SHP77 (cell line): ENCODE measurements around the gene KAT2A.

Experiments
- DNase-seq, 2 experiments: peaks; one replicate each; lab custom pipeline; 2025; lab: John Stamatoyannopoulos, UW

The KAT2A gene

DNA sequence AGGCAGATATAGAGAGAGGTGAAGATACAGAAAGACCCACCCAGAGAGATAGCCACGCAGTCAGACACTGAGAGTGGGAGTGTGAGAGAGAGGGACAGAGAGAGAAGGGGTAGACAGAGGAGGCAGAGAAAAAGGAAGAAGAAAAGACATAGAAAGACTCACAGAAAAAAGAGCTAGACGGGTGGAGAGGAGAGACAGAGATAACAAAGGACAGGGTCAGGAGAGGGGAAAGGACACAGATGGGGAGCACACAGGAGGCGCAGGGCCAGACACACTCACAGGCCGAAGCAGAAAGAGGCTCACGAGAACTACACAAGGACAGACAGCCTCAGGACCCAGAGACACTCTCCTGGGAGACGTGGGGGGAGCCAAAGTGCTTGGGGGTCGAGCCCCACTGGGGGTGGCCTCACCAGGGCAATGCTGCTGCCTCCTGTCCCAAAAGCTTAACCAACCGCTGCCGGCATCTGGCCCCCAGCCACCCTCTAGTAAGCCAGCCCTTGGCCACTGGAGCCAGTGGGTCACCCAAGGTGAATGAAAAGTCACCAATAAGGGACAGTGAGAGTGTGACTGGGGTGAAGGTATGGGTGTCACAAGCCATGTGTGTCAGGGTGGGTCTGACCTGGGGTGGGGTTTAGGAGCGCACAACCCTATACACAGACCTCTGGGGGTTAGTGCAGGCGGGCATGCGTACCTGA lies 26.6 kb downstream of the KAT2A start:
- no peak for DNase-seq

DNA sequence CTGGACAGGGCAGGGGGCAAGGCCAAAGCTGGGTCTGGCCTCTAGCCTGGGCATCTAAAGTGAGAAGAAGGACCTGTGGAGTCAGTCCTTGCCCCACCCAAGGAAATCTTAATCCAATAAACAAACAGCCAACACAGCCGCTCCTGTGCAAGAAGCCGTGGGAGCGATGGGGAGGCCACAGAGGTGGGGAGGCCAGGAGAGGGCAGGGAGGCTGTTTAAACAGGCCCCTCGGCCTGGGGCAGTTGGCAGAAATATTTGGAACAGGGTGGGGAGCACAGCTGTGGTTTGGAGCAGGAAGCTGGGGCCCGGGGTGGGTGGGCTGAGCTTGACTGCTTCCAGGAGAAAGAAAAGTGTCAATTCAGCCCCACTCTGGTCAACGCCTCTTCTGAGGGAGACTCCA lies 28.2 kb downstream of the KAT2A start:
- DNase-seq = no peak

DNA sequence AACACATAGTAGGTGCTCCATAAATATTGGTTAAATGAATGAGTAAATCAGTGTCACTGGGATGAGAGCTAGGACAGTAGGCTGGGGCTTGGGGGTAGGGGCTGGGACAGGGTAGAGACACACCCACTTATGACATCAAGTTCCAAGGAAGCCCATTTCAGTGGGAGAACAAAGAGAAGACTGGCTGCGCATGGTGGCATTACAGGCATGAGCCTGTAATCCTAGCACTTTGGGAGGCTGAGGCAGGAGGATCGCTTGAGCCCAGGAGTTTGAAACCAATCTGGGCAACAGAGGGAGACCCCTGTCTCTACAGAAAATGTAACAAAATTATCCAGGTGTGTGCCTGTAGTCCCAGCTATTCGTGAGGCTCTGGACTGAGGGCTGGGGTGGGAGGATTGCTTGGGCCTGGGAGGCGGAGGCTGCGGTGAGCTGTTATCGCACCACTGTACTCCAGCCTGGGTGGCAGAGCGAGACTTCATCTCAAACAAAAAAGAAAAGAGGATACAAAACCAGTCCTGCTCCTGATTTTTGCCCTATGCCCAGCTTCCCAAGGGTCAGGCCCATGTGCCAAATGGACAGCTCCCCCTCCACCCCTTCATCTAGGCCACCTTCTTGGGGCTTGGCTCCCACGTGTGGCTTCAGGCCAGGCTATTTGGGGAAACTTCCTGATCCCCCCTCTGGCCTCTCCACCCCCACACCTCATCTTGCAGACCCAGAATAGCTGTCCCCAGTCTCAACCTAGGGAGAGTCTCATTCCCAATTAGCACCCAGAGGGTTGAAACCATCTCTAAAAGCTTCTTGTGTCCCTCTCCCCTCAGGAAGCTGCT lies 30.0 kb downstream of the KAT2A start:
- DNase-seq = no peak

DNA sequence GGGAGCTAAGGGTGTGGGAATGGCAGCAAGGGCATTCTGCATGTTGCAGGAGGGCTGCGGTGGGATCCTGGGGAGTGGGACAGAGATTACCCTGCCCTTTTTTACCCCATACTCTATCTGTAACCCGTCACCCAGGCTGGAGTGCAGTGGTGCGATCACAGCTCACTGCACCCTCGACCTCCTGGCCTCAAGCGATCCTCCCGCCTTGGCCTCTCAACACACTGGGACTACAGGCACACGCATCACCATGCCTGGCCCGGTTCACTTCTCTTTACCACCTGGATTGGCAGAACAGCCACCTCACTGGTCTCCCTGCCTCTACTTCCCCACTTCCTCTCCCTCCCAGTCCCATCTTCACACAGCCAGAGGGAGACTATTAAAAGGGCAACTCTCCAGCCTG lies 32.4 kb downstream of the KAT2A start:
- no peak for DNase-seq

DNA sequence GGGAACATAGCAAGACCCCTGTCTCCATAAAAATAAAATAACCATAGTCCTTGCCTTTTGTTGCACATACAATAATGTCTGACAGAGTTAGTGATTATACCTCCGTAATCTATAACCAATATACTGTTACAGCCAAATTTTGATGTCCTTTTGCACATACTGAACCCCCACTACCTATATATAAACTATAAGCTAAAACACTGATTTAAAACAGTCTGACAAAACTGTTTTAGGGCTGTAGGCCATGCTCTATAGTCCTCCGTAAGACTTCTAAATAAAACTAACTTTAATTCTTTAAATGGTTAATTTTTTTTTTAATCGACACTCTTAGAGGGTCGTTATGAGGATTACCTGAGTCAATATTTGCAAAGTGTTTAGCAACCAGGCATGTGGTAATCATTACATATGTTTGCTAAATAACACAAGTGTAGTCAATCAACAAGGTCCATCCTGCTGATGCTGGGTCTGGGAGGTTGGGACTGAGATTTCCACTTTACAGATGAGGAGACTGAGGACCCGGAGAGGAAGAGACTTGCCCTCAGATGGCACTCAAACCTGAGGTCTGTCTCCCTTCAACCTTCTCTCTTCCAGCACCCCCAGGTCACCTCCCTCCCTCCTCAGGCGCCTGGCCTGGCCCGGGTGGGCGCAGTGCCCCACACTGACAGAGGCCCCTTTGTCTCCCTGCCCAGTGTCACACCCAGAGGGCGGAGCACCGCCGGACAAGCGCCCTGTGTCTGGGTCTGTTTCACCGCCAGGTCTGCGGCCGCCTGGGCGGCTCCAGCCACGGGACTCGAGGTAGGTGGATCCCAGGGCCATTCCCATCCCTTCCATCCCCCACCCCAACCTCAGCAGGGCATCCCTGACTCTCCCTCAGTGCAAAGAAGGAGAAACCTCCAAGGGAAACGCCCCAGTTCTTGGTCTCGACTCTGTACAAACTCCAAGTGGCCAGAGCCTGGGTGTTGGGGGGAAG lies 33.1 kb downstream of the KAT2A start:
- no peak for DNase-seq

DNA sequence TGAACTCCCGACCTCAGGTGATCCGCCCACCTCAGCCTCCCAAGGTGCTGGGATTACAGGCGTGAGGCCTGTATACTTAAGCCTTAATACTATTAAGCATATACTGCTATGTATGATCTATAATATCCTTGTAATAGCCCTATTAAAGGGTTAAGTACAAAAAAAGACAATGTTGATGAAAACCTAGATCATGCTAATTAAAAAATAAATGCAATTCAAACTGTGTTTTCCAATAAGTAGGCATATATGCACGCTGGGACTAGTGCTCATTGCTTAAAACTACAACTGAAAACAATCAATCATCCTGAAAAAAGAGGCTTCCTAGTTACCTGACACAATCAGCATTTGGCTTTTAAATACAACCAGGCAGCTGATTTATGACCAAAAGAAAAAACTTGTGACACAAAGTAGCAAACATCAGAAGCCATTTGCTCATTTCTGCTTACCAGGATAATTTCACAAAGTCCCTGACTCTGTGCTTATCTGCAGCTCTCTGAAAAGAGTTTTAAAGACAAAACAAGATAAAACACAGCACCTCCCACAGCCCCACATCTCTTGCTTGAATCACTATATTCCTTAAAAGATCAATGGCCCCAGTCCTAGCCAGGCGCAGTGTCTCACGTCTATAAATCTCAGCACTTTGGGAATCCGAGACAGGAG lies 34.0 kb downstream of the KAT2A start:
- no peak for DNase-seq

DNA sequence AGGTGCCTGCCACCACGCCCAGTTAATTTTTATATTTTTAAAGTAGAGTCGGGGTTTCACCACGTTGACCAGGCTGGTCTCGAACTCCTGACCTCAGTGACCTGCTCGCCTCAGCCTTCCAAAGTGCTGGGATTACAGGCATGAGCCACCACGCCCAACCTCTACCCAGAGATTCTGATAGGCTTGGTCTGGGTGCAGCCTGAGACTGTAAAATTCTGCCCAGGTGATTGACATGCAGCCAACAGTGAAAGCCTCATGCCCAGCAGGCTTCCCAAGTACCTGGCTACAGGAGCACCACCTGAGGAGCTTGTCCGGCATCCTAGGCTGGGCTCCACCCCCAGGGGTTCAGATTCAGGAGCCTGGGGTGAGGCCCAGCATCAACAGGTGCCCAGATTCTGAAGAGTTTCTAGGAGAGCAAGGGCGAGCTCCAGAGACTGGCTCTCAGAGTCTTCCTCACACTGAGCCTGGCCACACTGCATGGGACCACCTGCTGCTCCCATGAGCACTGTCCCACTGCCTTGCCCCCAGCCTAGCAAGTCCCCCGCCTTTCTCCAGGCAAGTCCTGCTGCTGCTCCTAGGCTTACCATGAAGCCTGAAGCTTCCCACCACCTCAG lies 39.5 kb downstream of the KAT2A start:
- DNase-seq = no peak

DNA sequence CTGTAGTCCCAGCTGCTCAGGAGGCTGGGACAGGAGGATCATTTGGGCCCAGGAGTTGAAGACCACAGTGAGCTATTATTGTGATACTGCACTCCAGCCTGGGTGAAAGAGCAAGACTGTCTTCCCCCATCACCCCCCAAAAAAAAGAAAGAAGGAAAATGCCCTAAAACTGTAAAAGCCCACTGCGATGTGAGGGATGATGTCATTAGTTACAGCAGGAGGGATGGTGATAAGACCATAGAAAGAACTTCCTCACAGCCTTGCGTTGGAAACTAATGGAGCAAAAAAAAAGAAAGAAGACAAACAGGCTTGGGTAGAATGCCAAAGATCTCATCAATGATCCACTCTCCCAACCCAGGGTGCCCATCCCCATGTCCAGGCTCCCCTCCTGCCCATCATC lies 41.6 kb downstream of the KAT2A start:
- no peak for DNase-seq

DNA sequence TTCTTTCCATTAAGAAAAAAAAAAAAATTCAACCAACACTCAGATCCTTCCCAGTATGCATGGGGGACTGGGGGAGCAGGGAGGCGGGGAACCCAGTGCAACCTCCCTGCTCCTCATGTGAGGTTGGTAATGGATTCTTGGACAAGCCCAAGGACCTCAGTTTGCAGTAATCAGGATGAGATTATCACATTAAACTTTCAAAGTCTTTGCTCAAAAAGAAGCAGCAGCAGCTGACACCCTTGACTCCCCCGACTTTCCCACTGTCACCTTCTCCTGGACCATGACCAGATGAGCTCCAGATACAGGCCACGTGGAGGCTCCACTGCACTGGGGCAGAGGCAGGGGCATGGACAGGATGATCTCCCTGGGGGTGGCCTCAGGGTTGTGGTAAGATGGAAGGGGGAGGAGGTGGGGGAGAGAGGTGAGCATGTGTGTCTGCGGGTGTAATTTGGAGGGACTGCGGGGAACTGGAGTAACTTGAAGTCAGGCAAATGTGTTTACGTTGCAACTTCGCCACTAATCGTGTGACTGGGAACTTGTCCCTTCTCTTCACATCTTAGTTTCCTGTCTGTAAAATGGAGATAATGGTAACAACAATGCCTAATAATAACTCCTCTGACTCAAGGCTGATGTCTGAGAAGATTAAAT lies 42.6 kb downstream of the KAT2A start:
- no peak for DNase-seq

DNA sequence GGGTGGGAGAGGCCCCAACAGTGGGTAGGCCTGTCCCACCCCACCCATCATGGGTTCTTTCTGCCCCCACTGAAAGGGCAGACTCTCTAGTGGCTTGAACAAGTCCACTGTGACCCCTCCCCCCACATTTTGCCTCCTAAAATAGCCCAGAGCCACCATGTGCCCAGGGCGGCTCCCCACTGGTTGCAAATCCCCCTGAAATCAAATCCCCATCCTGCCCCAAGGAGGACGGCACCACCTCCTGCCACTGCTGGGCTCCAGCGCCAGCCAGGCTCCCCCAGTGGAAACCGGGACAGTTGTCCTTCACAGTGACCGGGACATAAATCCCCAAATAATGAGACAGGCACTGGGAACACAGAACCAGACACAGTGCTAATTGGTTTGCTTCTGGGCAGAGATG lies 43.4 kb downstream of the KAT2A start:
- no peak for DNase-seq

DNA sequence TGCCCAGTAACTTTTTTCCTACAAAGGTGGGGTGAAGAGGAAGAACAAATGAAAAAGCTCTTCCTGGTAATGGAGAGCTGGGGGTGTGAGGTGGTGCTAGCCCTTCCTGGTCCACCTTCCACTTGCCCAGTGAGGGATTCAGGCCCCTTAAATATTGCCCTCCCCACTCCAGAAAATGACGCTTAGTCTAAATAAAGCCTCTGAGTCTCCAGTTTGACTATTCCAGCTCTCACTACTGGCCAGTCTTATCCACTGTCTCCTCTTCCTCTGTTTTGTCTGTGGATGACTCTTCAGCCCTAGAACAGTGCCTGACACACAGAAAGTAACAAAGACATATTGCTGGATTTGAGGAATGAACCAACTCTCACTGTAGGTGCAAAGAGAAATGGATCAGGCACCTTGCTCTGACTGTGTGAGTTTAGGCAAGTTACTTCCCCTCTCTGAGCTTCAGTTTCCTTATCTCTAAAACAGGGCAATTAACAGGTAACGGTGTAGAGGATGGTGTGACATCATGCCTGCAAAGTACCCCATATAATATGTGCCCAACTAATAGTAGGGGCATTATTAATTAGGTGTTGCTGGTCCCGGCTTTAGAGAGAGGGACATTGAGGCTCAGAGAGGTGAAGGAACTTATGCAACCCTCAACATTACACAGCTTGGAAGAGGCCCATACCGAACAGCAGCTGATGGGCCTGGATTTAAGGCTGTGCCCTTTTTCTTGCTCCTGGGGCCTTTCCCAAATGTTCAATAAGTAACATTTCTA lies 44.2 kb downstream of the KAT2A start:
- no peak for DNase-seq

DNA sequence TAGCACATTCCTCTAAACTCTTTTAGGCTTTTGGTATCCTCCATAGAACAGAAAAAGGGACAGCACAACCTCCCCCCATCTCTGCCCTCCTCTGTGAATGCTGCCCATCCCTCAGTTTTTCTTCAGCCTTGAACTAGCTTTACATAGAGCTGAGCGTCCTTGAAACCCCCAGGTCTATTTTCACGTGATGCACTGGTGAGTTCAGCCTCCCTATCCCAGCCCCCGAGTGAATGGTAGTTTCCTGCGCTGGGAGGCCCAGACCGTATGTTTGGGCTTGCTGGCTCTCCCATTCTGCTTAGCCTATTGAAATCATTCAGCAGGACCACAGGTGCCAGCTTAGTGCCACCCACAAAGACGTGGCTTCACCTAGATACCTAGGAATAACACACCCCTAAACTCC lies 45.4 kb downstream of the KAT2A start:
- no peak for DNase-seq

DNA sequence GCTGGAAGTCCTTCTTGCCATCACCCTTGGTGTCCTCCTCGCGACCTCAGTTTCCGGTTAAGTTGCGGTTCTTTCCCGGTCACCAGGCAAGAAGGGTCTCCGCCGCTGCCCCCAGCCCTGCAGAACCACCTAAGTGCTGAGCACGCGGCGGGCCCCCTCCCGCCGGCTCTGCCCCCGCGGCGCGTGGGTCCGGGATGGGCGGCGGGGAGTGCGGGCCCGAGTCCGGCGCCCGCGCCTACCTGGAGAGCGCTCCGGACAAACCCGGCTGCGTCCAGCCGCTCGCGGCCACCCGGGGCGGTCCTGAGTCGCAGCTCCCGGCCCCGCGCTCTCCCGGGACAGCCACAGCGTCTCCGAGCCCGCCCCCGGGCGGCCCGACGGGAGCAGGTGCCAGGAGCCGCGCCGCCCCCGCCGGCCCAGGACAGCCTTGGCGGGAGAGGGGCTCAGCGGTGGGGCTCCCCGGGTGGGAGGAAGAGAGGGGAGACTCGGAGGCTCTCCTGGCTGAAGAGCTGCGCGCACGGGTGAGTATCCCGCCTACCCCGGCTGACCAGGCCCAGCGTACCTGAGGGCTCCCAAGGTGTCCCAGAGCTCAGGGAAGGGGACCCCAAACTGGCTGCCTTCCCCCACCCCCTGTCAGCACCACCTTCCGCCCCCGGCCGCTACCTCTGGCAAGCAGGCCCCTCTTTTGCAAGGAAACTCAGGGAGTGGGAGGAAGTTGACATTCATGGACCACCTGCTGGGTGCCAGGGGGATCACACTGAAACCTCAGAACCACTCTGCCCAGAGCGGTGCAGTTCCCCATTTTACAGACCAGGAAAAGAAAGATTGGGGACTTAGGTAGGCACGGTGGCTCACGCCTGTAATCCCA lies 48.6 kb downstream of the KAT2A start:
- DNase-seq = no peak

DNA sequence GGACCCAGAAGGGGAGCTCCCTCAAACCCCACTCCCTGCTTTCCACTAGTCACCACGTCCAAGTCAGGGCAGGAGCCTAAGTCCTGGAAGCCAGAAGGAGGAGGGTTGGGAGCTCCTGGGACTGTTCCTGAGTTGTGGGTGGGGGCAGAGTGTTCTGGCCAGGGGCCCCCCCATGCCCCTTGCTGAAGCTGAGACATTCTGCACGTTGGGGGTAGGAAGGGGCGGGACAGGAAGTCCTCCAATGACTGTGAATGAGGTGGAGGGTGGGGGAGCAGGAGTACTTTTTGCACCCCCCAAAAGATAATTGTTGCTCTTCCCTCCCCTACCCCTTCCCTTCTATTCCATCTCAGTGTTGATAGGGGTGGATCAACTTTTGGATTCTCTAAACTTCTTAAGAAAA lies 49.4 kb downstream of the KAT2A start:
- no peak for DNase-seq

DNA sequence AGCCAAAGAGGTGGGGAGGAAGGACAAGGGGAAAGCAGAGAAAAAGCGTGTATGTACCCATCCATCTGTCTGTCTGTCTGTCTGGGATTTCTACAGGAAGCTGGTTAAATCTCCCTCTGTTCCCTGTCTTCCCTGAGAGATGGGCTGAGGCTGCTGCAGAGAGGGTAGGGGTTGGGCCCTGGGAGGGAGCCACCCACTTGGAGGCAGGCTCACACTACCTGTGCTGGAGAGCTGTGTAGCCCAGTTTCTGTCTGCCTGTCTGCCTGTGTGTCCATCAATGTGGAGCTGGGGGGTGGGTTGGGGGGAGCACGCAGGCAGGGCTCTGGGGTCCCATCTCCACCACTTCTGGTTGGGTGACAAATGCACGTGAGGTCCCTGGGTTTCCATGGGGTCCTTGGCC lies 52.2 kb downstream of the KAT2A start:
- no peak for DNase-seq

DNA sequence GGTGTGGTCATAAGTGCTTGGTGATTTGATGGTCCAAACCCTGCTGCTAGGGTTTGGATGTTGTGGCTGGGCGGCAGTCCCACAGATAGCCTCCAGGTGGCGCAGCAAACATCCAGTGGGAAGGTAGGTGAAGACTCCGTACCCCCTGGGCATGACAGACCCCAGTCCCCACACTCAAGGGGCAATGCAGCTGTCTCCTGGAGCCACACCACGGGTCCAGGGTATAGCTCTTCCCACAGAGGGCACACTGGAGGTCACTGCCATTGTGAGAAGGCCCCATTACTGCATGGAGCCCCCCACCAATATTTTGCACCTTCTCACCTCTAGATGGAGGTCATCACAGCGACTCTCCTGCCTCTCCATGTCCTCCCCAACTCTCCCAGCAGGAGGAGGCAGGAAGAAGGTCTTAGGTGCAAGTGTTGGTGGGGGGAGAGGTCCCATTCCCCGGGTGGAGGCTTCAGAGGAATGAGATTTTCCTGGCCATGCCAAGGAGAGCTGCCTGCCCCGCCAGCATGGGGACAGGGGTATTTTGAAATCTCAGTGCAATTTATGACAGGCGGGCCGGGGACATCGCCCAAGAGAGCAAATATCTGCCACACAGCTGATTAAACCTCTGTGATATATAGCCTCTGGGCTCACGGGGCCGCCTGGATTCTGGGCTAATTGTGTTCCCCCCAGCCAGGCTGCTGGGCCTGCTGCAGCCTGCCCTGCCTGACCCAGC lies 53.6 kb downstream of the KAT2A start:
- DNase-seq = peak; percentile 31 to 34

DNA sequence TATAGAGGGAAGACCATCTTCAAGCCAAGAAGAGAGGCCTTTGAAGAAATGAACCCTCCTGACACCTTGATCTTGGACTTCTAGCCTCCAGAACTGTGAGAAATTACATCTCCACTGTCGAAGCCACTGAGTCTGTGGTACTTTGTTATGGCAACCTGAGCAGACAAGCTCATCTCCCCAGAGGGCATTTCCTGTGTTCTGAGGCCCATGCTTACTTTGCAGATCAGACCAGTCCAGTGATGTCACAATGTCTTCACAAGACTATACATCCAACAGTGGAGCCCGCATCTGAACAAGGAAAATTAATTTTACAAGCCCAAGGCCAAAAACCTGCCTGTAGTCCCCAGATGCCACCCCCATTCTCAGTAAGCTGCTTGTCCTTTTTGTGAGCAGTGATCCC lies 56.0 kb downstream of the KAT2A start:
- no peak for DNase-seq
